NB4 (cell line): ENCODE data around the gene LRG1.

Source experiments
- DNase-seq: peaks from one replicate; pipeline ENCODE4 v3.0.0; 2010; ENCODE audit warnings: low read depth
- H3K4me3 ChIP-seq: one replicate; pipeline ENCODE4 v1.5.1; 2011; ENCODE audit warnings: mild to moderate bottlenecking, low read depth, low read length, moderate library complexity
- CTCF ChIP-seq: IDR thresholded peaks from one replicate; pipeline ENCODE4 v1.5.1; 2012; ENCODE audit warnings: low read depth, low read length
- MYC ChIP-seq: IDR thresholded peaks from 2 replicates; pipeline ENCODE4 v1.6.1; 2011; ENCODE audit warnings: low read depth, low read length
- POLR2A ChIP-seq: IDR thresholded peaks from 2 replicates; pipeline ENCODE4 v1.6.1; 2011; ENCODE audit warnings: mild to moderate bottlenecking; ENCODE audit not compliant: insufficient read length; ENCODE audit errors: extremely low read depth
- TF ChIP-seq, protein P1 (sequence below): IDR thresholded peaks from 2 replicates; pipeline ENCODE4 v1.6.1; 2011; ENCODE audit warnings: low read depth, low read length

LRG1 gene

GRCh38 chr19:4580961-4581665 is 41.3 kb upstream of the LRG1 start:
- no peak for DNase-seq
- no peak for TF ChIP-seq MYC
- no peak for TF ChIP-seq CTCF
- TF ChIP-seq, protein P1, sequence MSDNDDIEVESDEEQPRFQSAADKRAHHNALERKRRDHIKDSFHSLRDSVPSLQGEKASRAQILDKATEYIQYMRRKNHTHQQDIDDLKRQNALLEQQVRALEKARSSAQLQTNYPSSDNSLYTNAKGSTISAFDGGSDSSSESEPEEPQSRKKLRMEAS = no peak
- no peak for TF ChIP-seq POLR2A
- no peak overlapping the region for H3K4me3 ChIP-seq

DNA sequence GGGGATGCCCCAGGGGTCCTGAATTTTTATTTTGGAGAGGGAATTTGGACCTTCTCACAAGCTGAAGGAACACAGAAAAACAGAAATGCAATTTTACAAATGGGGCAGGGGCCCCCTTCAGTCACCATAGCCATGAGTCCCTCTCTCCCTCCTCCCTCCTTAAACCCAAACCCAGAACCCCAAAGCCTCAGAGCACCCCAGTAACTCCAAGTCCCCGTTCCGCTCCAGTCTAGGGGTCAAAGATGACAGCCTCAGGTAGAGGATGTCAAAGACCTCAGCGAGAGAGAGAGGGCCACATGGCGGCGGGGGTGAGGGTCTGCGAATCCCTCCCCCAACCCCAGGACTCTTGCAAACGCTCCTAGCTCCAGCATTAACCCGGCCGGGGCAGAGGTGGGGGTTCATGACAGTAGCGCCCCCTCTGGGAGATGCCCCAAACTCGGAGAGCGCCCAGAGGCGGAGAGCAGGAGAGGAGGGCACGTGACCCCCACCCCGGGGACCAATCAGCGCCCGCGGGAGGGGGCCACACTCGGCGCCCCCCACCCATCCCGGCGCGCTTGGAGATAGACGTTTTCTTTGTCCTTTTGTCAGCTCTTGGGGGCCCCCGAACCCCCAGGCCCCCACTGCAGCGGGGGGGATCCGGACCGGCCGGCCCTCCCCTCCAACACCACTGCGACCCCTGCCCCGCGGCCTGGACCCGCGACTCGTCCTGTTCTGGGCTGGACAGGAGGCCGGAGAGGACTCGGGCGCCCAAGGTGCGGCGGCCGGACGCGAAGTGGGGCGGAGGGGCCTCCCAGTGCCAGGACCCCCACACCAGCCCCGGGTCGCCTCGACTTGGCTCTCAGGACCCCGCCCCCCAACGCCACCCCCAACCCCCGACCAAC is 40.4 kb upstream of the LRG1 start:
- DNase-seq = no peak
- TF ChIP-seq MYC = no peak
- no peak for TF ChIP-seq POLR2A
- no peak for TF ChIP-seq CTCF
- TF ChIP-seq, protein P1 = no peak
- H3K4me3 ChIP-seq = no peak overlapping the region

DNA sequence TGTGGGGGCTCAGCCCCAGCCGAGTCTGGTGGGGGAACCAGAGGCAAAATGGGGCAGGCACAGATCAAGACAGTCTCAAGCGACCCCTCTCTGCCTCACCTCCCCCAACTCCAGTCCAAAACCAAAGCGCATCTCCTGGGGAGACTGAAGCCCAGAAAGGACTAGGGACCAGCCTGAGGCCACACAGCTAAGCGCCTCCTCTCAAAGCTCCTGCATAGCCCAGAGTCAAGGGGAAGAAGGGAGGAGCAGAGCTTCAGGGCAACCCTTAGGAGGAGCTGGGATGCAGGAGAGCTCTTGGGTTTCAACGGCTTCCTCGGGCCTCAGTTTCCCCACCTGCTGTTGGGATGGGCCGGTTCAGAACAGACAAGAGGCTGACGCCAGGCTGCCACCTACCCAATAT is 39.6 kb upstream of the LRG1 start:
- TF ChIP-seq, protein P1 = no peak
- TF ChIP-seq POLR2A = no peak
- no peak for TF ChIP-seq MYC
- no peak for TF ChIP-seq CTCF

DNA sequence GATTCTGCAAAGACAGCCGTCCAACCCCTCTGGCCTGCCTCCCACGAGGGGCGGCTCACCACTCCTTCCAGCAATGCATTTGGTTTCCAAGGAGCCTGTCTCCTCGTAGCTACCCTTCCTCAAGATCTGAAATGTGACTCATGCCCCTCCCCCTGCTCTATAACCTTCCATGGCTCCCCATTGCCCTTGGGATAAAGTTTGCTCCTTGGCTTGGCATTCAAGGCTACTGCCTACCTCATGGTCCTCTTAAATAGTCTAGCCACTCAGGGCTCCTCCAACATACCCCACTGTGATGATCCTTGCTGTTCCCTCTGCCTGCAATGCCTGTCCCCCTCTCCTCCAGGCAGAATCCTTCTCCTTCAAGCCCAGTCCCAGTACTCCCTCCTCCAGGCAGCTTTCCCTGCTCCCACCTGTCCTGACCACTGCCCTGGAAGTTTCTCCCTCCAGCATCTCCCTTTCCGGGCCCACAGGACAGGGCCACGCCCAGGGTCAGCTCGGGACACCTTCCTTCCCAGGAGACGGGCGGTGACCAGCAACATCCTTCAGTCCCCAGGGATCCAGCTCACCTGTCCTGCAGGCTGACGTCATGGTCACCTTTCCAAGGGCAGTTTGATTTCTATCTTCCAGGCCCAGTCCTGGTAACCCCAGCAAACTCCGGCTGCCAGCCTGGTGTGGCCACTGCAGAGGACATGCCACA is 38.9 kb upstream of the LRG1 start:
- H3K4me3 ChIP-seq = no peak overlapping the region
- TF ChIP-seq POLR2A = no peak
- TF ChIP-seq, protein P1 = no peak
- no peak for TF ChIP-seq CTCF
- no peak for TF ChIP-seq MYC
- no peak for DNase-seq

More for the DNA sequence above, 39.6 kb upstream of the LRG1 start:
- DNase-seq = no peak
- H3K4me3 ChIP-seq = no peak overlapping the region

- no peak for DNase-seq
- no peak overlapping the region for H3K4me3 ChIP-seq
- no peak for TF ChIP-seq MYC
- TF ChIP-seq CTCF = no peak
Observed at GRCh38 chr19:4577020-4577782, 37.4 kb upstream of the LRG1 start.
